Measurements from ENCODE around the gene ASB8. TPM values are rescaled to one million over a fixed set of nuclear protein-coding genes. Genes with fewer than 3 reads are reported as not detected.

Gene ASB8
- total and polyA plus RNA-seq, 9 of the 15 experiments (the other 6 are each of a cell fraction or from before 2014, with no cell fraction given): 13.3 to 29.0 (median 19.6) TPM

GRCh38 chr12:48157018-48157888 is at the start of gene ASB8 (continued):
- TF ChIP-seq E2F6 (IDR thresholded peaks at IDR 0.05; ENCODE audit: borderline replicate concordance in 1 of 2, extremely low read depth in 1 of 2, insufficient read depth in 1 of 2, insufficient read length in 1 of 2, low read depth in 1 of 2, low read length in 1 of 2, poor library complexity in 1 of 2, severe bottlenecking in 1 of 2) (no peak), CSDE1 (IDR thresholded peaks at IDR 0.05) (no peak), ZSCAN29 (IDR thresholded peaks at IDR 0.05) (no peak), RREB1 (CRISPR knock-in tag; IDR thresholded peaks at IDR 0.05) (peak; percentile 88; the same call in 1 of the 2 replicates), ZNF830 (CRISPR knock-in tag; IDR thresholded peaks at IDR 0.05) (no peak), ZBTB33 (CRISPR knock-in tag; IDR thresholded peaks at IDR 0.05) (no peak), POU5F1 (IDR thresholded peaks at IDR 0.05; ENCODE audit: borderline replicate concordance, low read depth, low read length, partially characterized antibody) (no peak), ZNF239 (CRISPR knock-in tag; IDR thresholded peaks at IDR 0.05) (no peak), ID3 (CRISPR knock-in tag; IDR thresholded peaks at IDR 0.05) (no peak), ID3 (tag; IDR thresholded peaks at IDR 0.05) (0 out of 2 replicates have a peak, but pooled peaks have one; percentile 19), DNMT1 (IDR thresholded peaks at IDR 0.05) (no peak), ARID3B (CRISPR knock-in tag; IDR thresholded peaks at IDR 0.05; ENCODE audit: borderline replicate concordance) (no peak), ZNF316 (IDR thresholded peaks at IDR 0.05) (no peak), CREM (IDR thresholded peaks at IDR 0.05; ENCODE audit: low read depth) (peak; percentile 52)
